Central memory CD8-positive, alpha-beta T cell (primary cell): ENCODE data around the gene TUBG2.

ENCODE experiments used
- ATAC-seq: fragments of 150-1000 bp; cut with Tn5 transposase; replicated peaks from 2 replicates; pipeline ENCODE4 v1.10.0; 2022; ENCODE audit warnings: mild to moderate bottlenecking, moderate FRiP score, moderate number of reproducible peaks; ENCODE audit not compliant: poor library complexity, severe bottlenecking; ENCODE audit errors: extremely low read depth
- DNase-seq, 2 donors: peaks; one replicate each; pipeline ENCODE4 v3.0.0; 2021; ENCODE audit warnings: low spot score in 2 of 2
- H3K27ac Mint-ChIP-seq: one replicate; pipeline ENCODE4 v1.8.0; 2022; ENCODE audit warnings: low read depth, mild to moderate bottlenecking, moderate library complexity, mixed read lengths
- H3K27me3 Mint-ChIP-seq: one replicate; pipeline ENCODE4 v1.8.0; 2022; ENCODE audit warnings: mixed read lengths
- H3K36me3 Mint-ChIP-seq: one replicate; pipeline ENCODE4 v1.8.0; 2022; ENCODE audit warnings: mild to moderate bottlenecking, moderate library complexity, mixed read lengths; ENCODE audit not compliant: insufficient read depth
- H3K4me1 Mint-ChIP-seq: one replicate; pipeline ENCODE4 v1.8.0; 2022; ENCODE audit warnings: mixed read lengths
- H3K4me3 Mint-ChIP-seq: one replicate; pipeline ENCODE4 v1.8.0; 2022; ENCODE audit warnings: mild to moderate bottlenecking, moderate library complexity, mixed read lengths
- H3K9me3 Mint-ChIP-seq: one replicate; pipeline ENCODE4 v1.8.0; 2022; ENCODE audit warnings: mixed read lengths

The TUBG2 gene

DNA sequence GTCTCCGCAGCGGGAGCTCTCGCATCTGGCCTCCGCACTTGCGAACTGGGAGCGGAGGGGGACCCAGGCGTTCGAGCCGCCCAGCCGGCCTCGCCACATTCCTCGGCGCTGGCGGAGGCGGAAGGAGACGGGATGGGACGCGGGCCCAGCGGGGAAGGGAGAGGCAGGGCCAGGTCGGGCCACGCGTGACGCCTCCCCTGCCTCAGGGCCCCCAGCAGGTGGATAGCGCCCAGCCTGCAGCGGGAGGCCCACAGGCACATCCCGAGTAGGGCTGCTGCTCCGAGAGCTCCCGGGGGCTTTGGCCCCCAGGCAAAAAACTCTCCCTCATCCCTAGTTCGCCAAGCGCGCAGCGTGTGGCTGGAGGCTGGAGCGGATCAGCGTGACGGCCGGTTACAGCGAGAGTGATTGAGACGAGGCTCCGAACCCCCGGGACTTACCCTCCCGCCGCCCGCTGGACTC is 16.9 kb downstream of the TUBG2 start:
- H3K27ac Mint-ChIP-seq = no peak overlapping the region
- H3K9me3 Mint-ChIP-seq = no peaks in the 10 kb centered on the region
- peaks cover 12% of the 10 kb centered on the region for H3K36me3 Mint-ChIP-seq
- H3K4me3 Mint-ChIP-seq = peak overlapping the region; percentile 85
- ATAC-seq (no peak), DNase-seq (no peak)
- H3K4me1 Mint-ChIP-seq = peaks cover 48% of the 10 kb centered on the region
- H3K27me3 Mint-ChIP-seq = peaks cover 44% of the 10 kb centered on the region

DNA sequence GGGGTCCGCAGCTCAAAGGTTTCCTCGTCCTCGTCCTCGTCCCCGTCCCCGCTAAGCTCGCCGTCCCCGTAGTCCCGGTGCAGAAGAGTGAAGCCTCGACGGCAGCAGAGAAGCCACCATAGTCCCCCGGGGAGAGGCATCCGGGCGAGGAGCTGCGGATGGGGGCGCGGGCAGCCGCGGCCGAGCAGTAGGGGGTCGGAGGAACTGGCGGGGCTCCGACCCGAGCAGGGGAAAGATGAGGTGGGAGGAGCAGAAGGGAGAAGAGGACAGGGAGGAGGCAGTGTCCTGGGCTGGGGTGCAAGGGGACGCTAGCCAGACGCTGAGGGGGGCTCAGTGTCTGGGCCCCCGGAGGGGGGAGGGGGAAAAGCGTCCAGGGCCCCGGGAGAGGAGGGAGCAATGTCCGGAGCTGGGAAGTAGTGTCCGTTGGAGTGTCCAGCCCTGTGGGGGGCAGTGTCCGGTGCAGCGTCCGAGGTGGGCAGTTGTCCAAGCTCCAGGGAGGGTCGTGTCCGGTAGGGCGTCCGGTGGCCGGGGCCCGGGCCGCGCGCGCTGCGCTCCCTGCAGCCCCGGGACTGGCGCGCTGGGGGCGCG is 17.4 kb downstream of the TUBG2 start, which contains the start of gene PLEKHH3:
TSS of gene PLEKHH3 (minus strand) at position 571 of the 588 bp plus-strand sequence. CDS start at position 140, 431 bp downstream.
- DNase-seq (no peak), ATAC-seq (no peak)
- peaks cover 44% of the 10 kb centered on the region for H3K27me3 Mint-ChIP-seq
- peaks cover 11% of the 10 kb centered on the region for H3K36me3 Mint-ChIP-seq
- H3K4me3 Mint-ChIP-seq = peak within 1 kb of the TSS; percentile 85
- H3K9me3 Mint-ChIP-seq = no peaks in the 10 kb centered on the region
- H3K4me1 Mint-ChIP-seq = peaks cover 49% of the 10 kb centered on the region
- peak within 1 kb of the TSS; percentile 80 for H3K27ac Mint-ChIP-seq

GRCh38 chr17:42677012-42677857 is 18.2 kb downstream of the TUBG2 start:
- H3K36me3 Mint-ChIP-seq = peaks cover 11% of the 10 kb centered on the region
- H3K4me3 Mint-ChIP-seq = peak overlapping the region; percentile 85
- H3K27ac Mint-ChIP-seq = peak overlapping the region; percentile 80
- H3K27me3 Mint-ChIP-seq = peaks cover 45% of the 10 kb centered on the region
- peaks cover 53% of the 10 kb centered on the region for H3K4me1 Mint-ChIP-seq
- no peaks in the 10 kb centered on the region for H3K9me3 Mint-ChIP-seq
- ATAC-seq = peak; percentile 81
- peak; percentile 81 to 92 for DNase-seq

- DNase-seq (peak; percentile 50), ATAC-seq (peak; percentile 11)
- Mint-ChIP-seq H3K4me3 (peak overlapping the region; percentile 85), H3K27me3 (peaks cover 54% of the 10 kb centered on the region), H3K36me3 (peaks cover 11% of the 10 kb centered on the region), H3K9me3 (no peaks in the 10 kb centered on the region), H3K4me1 (peaks cover 62% of the 10 kb centered on the region), H3K27ac (no peak overlapping the region)
These were observed 19.1 kb downstream of the TUBG2 start for GRCh38 chr17:42677921-42678781.

DNA sequence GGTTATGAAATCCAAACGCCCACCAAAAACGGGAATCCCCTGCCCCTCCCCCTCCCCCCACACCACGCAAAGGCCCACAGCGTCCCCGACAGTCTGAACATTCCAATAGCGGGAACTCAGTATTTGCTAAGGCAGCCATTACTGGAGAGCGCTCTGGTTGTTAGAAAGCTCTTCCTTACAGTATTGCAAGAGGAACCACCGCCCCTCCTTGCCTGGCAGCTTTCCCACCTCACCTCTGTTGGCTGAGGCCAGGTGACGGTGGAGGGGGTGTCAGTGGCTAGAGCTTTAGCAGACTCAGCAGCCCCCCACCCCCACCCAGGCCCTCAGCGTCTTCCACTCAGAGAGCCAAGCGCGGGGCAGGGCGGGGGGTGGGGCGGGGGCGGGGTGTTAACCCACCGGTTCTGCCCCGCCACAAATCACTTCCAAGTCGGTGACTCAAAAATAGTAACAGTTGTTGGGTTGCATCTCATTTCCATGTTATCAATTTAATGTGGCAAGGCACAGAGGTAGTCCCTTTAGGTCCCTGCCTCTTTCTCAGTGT is 19.9 kb downstream of the TUBG2 start:
- peak overlapping the region; percentile 85 for H3K4me3 Mint-ChIP-seq
- no peak for DNase-seq
- H3K9me3 Mint-ChIP-seq = no peaks in the 10 kb centered on the region
- H3K4me1 Mint-ChIP-seq = peaks cover 68% of the 10 kb centered on the region
- ATAC-seq = peak; percentile 4
- no peak overlapping the region for H3K27ac Mint-ChIP-seq
- H3K36me3 Mint-ChIP-seq = peaks cover 11% of the 10 kb centered on the region
- peaks cover 59% of the 10 kb centered on the region for H3K27me3 Mint-ChIP-seq

DNA sequence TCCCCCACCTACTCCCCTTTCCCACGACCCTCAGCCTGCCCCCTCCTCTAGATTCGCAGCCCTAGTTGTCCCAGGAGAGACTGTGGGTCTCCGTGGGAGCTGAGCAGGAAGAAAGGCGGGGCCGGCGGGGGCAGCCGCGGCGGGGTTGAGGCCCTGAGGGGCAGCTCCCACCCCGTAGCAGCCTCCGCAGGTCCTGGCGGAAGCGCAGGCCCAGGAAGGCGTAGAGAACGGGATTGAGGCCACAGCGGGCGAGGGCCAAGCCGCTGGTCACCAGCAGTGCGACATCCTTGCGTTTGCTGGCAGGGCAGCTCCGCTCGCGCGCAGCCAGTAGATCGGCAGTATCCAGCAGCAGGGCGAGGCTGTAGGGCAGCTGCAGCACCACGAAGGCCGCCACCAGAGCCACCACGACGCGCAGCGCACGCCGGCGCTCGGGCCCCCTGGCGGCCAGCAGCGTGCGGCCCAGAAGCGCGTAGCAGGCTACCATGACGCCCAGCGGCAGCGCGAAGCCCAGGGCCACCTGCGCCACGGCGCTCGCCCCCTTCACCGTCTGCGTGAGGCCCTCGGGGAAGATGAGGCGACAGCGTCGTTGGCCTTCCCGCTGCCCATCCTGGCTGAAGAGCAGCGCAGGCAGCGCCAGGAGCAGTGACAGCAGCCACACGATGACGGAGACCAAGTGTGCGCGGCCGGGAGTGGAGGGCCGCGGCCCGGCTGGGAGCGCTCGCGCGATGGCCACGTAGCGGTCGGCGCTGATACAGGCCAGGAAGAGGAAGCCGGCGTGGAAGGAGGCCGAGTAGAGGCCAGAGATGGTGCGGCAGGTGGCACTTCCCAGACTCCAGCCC is 20.6 kb downstream of the TUBG2 start:
- peak overlapping the region; percentile 85 for H3K4me3 Mint-ChIP-seq
- H3K36me3 Mint-ChIP-seq = peaks cover 12% of the 10 kb centered on the region
- peaks cover 61% of the 10 kb centered on the region for H3K4me1 Mint-ChIP-seq
- peak; percentile 61 for ATAC-seq
- H3K27me3 Mint-ChIP-seq = peaks cover 52% of the 10 kb centered on the region
- peak; percentile 53 to 66 for DNase-seq
- H3K9me3 Mint-ChIP-seq = no peaks in the 10 kb centered on the region
- H3K27ac Mint-ChIP-seq = no peak overlapping the region

GRCh38 chr17:42680331-42680808 is 21.3 kb downstream of the TUBG2 start:
- DNase-seq (no peak), ATAC-seq (no peak)
- Mint-ChIP-seq H3K36me3 (peaks cover 12% of the 10 kb centered on the region), H3K4me1 (peaks cover 57% of the 10 kb centered on the region), H3K4me3 (peak overlapping the region; percentile 85), H3K9me3 (no peaks in the 10 kb centered on the region), H3K27ac (peak overlapping the region; percentile 46), H3K27me3 (peaks cover 48% of the 10 kb centered on the region)

- H3K4me3 Mint-ChIP-seq = peak within 1 kb of the TSS; percentile 59
- no peak for ATAC-seq
- peaks cover 36% of the 10 kb centered on the region for H3K27me3 Mint-ChIP-seq
These were observed 23.1 kb downstream of the TUBG2 start, which contains the start of gene CNTNAP1 for GRCh38 chr17:42681976-42682721. Gene CNTNAP1 (plus strand): TSS chr17:42682531. CDS start chr17:42682830, 299 bp downstream.

GRCh38 chr17:42682722-42683403 is 23.8 kb downstream of the TUBG2 start:
- Mint-ChIP-seq H3K36me3 (peaks cover 11% of the 10 kb centered on the region), H3K4me1 (peaks cover 47% of the 10 kb centered on the region)
- no peak for DNase-seq

More at GRCh38 chr17:42681976-42682721, 23.1 kb downstream of the TUBG2 start, which contains the start of gene CNTNAP1:
- H3K4me1 Mint-ChIP-seq = peaks cover 52% of the 10 kb centered on the region
- H3K27ac Mint-ChIP-seq = peak within 1 kb of the TSS; percentile 46
- H3K36me3 Mint-ChIP-seq = peaks cover 13% of the 10 kb centered on the region
- no peaks in the 10 kb centered on the region for H3K9me3 Mint-ChIP-seq
- DNase-seq = no peak

GRCh38 chr17:42683407-42684034 is 24.4 kb downstream of the TUBG2 start:
- H3K4me3 Mint-ChIP-seq = peak overlapping the region; percentile 59
- DNase-seq (no peak), ATAC-seq (no peak)
- H3K9me3 Mint-ChIP-seq = no peaks in the 10 kb centered on the region
- H3K27ac Mint-ChIP-seq = no peak overlapping the region
- peaks cover 9% of the 10 kb centered on the region for H3K36me3 Mint-ChIP-seq
- H3K27me3 Mint-ChIP-seq = peaks cover 34% of the 10 kb centered on the region
- H3K4me1 Mint-ChIP-seq = peaks cover 44% of the 10 kb centered on the region

More at GRCh38 chr17:42682722-42683403, 23.8 kb downstream of the TUBG2 start:
- no peak overlapping the region for H3K27ac Mint-ChIP-seq
- peak overlapping the region; percentile 59 for H3K4me3 Mint-ChIP-seq
- no peaks in the 10 kb centered on the region for H3K9me3 Mint-ChIP-seq
- ATAC-seq = no peak
- H3K27me3 Mint-ChIP-seq = peaks cover 34% of the 10 kb centered on the region
